Epidermal melanocyte (primary cell): ENCODE results near the gene LRRFIP1.

Source experiments
- DNase-seq: peaks from one replicate; pipeline ENCODE4 v3.0.0; 2011; ENCODE audit warnings: low spot score; ENCODE audit not compliant: insufficient read length

Gene LRRFIP1

GRCh38 chr2:237616734-237617586 lies 10.4 kb upstream of the LRRFIP1 start:
- peak; percentile 71 for DNase-seq

DNA sequence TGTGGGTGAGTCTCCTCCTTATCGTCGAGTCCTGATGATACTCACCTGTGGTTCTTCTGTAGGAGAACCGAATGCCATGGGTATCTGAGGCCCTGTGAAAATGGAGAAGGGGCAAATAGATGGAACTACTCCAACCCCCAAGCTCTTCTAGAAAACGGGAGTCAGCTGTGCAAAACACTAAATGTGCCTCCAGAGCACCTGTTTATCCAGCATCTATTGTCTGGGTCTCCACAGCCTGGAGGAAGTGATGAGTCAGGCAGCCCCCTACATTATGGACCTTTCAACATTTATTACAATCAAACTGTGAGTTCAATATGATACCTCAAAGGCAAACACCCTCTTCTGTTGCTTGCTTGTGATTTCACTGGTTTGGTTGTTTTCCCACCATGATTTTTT lies 9.8 kb upstream of the LRRFIP1 start:
- DNase-seq, result no peak

DNA sequence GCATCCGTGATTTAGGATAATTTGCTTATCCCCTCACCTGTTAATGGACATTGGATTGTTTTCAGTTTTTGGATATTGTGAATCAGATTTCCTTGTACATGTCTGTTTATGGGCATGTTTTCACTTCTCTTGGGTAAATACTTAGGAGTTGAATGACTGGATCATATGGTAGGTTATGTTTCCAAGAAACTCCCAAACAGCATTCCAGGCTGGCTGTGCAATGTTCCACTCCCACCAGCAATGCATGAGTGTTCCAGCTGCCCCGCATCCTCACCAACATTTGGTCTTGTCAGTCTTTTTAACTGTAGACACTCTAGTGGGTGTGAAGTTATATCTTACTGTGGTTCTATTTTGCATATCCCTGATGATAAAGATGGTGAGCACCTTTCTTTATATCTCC lies 8.9 kb upstream of the LRRFIP1 start:
- DNase-seq, result no peak

GRCh38 chr2:237623428-237624403 lies 3.7 kb upstream of the LRRFIP1 start:
- no peak for DNase-seq

- no peak for DNase-seq
These were observed 2.8 kb upstream of the LRRFIP1 start for GRCh38 chr2:237624565-237624964.

DNA sequence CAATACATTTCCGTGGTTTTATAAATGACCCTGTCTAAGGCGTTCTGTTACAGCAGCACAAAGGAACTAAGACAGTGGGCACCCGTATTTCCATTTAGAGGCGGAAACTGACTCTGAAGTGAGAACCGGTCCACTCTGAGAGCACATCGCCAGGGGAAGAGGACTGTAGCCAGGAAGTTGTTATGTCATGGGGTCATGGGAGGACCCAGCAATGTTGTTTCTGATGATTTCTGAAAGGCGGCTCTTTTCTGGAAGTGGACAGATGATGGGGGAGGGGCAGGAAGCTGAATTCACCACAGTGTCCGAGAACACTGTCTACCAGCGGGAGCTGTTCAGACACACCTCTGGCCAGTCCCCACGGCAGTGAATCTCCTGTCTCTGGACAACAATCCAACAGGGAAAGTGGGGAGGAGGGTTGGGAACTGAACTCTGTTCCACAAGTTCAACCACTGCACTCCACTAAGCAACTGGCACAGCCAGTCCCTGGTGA lies 2.1 kb upstream of the LRRFIP1 start:
- no peak for DNase-seq

GRCh38 chr2:237625777-237626176 lies 1.6 kb upstream of the LRRFIP1 start:
- DNase-seq, result no peak

- DNase-seq, result no peak
These were observed 460 bp upstream of the LRRFIP1 start for GRCh38 chr2:237626813-237627440.

- DNase-seq, result no peak
These were observed 1.1 kb downstream of the LRRFIP1 start for GRCh38 chr2:237628247-237629187.

DNA sequence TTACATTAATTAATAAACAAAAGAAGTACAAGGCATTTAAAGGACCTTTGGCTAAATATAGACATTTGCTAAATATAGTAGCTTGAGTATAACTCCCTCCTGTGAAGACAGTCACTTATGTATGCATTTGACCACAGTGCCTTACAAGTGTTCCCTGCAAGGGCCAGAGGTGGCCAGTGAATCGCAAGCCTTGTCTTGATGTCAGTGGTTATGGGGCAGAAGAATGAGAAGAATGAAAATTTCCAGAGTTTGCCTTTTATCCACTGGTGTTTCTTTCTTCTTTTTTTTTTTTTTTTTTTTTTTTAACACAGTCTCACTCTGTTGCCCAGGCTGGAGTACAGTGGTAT lies 1.8 kb downstream of the LRRFIP1 start:
- DNase-seq, result no peak

- DNase-seq, result no peak
These were observed 2.4 kb downstream of the LRRFIP1 start for GRCh38 chr2:237629739-237630138.

- no peak for DNase-seq
These were observed 3.0 kb downstream of the LRRFIP1 start for GRCh38 chr2:237630216-237631000.

- no peak for DNase-seq
These were observed 3.8 kb downstream of the LRRFIP1 start for GRCh38 chr2:237631007-237631785.

- DNase-seq, result no peak
These were observed 4.6 kb downstream of the LRRFIP1 start for GRCh38 chr2:237631801-237632585.

- DNase-seq, result no peak
These were observed 5.7 kb downstream of the LRRFIP1 start for GRCh38 chr2:237633061-237633561.

- DNase-seq, result no peak
These were observed 9.2 kb downstream of the LRRFIP1 start for GRCh38 chr2:237636578-237636977.

DNA sequence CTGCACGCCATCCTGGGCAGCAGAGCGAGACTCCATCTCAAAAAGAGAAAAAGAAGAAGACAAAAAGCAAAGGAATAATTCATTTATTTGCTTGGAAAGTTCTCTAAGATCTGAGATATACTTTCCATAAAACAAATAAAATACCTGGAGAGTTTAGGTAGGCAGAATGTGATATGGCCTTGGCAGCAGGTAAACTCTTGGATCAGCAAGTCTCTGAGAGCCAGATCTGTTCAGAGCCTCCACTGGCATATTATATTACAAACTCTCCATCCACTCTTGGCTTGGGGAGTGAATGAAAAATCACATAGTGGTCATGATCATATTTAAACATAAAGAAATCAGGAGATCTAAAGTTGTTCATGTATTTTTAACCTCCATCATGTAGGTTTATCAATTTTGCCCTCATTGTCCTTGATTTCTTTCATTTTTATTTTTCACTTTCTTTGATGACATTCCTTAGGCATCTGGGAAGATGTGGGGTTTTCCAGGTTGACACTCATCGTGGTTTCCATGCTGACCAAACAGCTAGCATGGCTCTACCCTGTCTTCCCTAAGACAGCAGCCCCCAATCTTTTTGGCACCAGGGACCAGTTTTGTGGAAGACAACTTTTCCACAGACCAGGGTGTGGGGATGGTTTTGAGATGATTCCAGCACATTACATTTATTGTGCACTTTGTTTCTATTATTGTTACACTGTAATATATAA lies 10.2 kb downstream of the LRRFIP1 start:
- DNase-seq, result no peak
